ELR (cell line): ENCODE results near the gene FBXO3.
A peak's percentile ranks its signal among the peaks of the same experiment; 100 is the strongest.

Experiments
- DNase-seq: peaks from one replicate; pipeline ENCODE4 v3.0.0-alpha.2; 2015; ENCODE audit warnings: low read depth

FBXO3 gene

GRCh38 chr11:33701302-33702230 lies 72.8 kb downstream of the FBXO3 start:
- peak; percentile 87 for DNase-seq

- peak; percentile 97 for DNase-seq
Measured at GRCh38 chr11:33700502-33701271, 73.6 kb downstream of the FBXO3 start, which contains the start of gene C11orf91. Gene C11orf91 (minus strand): TSS chr11:33700826. CDS start chr11:33700740, 86 bp downstream.

DNA sequence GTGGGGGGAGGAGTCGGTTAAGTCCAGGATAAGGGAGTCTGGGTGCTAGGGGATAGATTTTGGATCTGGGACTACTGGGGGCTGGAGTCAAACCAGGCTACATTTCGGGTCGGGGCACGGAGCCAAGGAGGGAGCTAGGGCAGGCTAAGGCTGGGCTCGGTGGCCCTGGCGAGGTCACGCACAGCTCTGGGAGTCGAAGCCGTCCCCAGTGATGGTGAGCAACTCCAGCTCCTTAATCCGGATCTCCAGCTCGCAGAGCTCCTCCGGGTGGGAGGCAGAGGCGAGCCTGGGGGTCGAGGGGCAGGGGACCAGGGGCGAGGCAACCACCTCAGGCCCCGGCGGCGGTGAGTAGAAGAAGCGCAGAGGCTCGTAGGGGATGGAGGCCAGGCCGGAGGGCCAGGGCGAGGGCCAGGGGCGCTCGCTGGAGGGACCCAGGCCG lies 74.2 kb downstream of the FBXO3 start:
- DNase-seq: no peak

DNA sequence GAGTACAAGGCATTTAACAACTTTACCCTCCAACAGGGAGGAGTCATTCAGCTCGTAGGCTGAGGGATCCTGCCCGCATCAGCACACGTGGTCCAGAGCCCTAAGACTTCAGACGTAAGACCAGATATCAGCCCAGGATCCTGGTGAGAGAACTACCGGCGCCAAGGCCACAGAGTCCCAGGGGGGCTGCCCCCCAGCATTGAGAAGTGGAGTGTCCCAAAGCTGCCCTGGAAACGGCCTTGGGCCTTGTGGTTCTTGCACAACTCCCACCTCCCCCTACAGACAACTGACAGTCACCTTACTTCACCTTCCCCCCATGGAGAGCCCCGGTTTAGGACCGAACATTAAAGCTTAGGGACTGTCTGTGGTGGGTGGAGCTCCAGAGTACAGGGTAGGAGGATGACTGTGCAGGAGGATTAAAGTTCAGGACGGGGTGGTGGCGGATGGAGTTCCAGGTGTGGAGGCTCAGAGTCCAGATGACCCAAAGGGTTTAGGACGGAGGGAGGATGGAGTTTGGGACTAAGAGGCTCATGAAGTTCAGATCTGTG lies 74.7 kb downstream of the FBXO3 start:
- DNase-seq: no peak

GRCh38 chr11:33698921-33699320 lies 75.4 kb downstream of the FBXO3 start:
- no peak for DNase-seq

DNA sequence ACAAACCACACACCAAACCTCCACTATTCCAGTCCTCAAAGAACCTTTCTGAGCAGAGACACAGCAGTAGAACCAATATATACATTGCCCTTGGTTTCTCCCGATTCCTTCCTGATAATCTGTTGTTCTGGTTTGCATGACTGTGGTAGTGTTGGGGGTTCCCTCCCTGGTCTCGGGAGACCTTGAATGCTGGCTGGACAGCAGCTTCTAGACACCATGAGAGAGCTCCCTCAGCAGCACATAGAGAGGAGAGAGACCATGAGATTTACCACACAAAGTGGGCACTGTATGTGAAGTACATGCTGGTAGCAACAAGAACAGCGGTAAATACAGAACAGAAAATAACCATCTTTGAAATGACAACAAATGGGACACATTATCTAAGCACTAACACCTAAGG lies 76.3 kb downstream of the FBXO3 start:
- DNase-seq: no peak

- no peak for DNase-seq
Measured at GRCh38 chr11:33696931-33697638, 77.2 kb downstream of the FBXO3 start.

DNA sequence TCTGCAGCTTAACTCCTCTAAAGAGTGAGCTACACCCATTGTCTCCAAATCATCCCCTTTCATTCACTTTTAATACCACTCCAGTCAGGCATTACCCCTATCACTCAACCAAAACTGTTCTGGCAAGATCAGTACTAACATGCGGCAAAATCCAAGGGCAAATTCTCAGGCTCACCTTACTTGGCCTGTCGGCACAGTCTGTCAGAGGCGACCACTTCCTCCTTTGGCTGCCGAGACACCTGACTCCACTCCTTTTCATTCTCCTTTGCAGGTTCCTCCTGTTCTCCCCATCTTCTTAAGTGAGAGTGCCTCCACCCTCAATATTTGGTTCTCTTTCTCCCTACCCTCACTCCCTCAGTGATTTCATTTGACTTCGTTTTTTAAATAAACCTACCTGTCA lies 77.9 kb downstream of the FBXO3 start:
- DNase-seq: no peak

DNA sequence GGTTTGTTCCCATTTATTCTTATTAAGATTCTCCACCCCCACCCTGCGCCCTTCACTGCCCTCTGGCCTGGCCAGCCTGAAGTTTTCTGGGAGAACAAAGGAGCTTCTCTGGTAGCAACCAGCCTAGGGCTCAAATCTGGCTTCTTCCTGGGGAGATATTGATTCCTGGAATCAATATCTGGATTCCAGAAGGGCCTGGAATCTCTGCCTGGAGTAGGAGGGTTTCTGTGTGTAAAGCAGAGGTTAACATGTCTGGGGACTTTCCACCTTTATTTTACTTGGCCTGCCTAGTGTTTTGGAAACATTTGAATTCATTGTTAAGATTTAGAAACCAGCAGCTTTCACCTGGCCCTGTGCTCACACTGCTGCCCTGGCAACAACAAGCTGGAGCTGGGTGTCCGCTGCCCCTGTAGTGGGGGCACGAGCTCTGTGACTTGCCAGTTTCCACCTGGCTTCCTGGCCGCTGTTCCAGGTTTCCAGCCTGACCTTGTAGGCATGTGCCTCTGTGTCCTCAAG lies 79.2 kb downstream of the FBXO3 start:
- no peak for DNase-seq

DNA sequence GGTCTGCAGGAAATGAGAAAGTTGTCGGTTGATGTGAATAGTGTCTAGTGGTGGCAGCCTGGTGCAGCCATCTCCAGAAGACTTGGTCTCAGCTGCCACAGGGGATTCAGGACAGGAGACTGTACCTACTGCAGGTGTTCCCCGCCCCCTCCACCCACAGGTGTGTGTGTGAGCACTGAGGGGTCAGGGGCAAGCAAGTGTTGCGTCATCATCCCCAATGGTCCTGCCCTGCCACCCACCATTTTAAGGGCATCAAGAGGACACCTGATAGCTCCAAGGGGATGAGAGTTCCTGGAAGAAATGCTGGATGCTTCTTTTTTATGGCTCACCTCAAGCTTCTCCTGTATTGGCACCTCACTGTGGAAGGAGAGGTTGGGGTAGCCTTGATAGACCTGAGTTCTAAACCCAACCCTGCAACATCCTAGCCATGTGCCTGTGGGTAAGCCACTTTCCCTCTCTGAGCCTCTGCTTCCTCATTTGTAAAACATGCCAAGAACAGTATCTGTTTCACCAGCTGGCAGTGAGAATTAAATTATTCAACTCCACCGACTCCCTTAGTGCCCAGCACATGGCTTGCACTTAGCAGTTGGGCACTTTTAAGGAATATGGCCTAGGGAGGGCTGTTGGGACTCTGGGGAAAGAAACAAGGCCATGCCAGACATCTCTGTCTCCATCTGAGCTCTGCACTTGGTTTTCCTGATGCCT lies 79.8 kb downstream of the FBXO3 start:
- no peak for DNase-seq

- no peak for DNase-seq
Measured at GRCh38 chr11:33692541-33692940, 81.8 kb downstream of the FBXO3 start.

- peak; percentile 98 for DNase-seq
Measured at GRCh38 chr11:33692013-33692504, 82.3 kb downstream of the FBXO3 start.

- no peak for DNase-seq
Measured at GRCh38 chr11:33691066-33691864, 83.1 kb downstream of the FBXO3 start.
